ENCODE results near the gene SLC35F3.

DNA sequence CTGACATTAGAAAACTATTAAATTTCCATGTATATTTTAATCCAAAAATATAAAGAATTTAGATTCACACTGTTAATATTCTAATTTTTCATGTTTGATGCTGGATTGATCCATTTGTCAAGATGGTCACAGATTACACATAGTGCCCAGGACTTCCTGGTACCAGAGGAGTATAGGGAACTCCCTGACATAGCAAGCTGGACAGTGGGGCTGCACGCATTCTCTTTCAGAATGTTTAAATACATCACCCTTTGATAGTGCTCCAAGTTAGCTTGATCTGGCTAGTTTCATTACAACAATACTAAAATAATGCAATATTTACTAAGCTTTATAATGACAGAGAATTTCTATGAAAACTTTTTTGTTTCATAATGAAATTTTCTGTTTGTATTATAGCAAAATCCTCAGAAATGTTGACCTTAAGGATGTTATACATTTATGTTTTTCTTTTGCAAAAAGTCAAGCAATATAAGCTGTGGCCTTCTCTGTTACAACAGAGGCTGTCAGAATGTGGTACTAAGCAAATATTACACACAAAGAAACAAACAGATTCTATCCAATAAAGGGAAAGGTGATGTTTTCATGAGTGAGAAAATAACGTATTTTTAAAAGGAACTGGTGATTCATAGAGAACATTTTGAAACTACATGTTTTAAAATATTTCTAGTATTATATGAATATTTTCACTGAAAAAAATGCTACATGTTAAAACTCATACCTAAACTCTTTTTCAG, 84.7 kb downstream of the SLC35F3 start:
- TF ChIP-seq, protein P1, sequence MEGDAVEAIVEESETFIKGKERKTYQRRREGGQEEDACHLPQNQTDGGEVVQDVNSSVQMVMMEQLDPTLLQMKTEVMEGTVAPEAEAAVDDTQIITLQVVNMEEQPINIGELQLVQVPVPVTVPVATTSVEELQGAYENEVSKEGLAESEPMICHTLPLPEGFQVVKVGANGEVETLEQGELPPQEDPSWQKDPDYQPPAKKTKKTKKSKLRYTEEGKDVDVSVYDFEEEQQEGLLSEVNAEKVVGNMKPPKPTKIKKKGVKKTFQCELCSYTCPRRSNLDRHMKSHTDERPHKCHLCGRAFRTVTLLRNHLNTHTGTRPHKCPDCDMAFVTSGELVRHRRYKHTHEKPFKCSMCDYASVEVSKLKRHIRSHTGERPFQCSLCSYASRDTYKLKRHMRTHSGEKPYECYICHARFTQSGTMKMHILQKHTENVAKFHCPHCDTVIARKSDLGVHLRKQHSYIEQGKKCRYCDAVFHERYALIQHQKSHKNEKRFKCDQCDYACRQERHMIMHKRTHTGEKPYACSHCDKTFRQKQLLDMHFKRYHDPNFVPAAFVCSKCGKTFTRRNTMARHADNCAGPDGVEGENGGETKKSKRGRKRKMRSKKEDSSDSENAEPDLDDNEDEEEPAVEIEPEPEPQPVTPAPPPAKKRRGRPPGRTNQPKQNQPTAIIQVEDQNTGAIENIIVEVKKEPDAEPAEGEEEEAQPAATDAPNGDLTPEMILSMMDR (optimal IDR thresholded peaks at IDR 0.05 in 1 of 3, IDR thresholded peaks at IDR 0.05 in 1 of 3, conservative IDR thresholded peaks at IDR 0.05 in 1 of 3; ENCODE audit: extremely low read depth in 1 of 3, insufficient read depth in 2 of 3, low read length in 3 of 3), result no peak
- TF ChIP-seq EZH2 (IDR thresholded peaks at IDR 0.05; ENCODE audit: low read length), result no peak
